A673 (cell line): ENCODE data around the gene TMA7B. TPM values are rescaled to one million over a fixed set of nuclear protein-coding genes. Genes with fewer than 3 reads are reported as not detected.
"Not testable (repeated sequence)": the region's sequence is repeated elsewhere in the genome, so short reads cannot be mapped to it uniquely, and the experiment has no call there.

Experiments
- BruUV-seq: library from RNA; stranded (reverse); fragments of 400-500 nt; replicated peaks from 2 replicates; lab custom pipeline; 2021; lab: Mats Ljungman, UMichigan
- CTCF ChIA-PET: fragments of 300-600 bp; sonication (Branson Sonifier 250); formaldehyde crosslinking; loops from one replicate; lab custom pipeline; 2022; ENCODE audit warnings: antibody characterized with exemption; lab: Charles Lee
- POLR2A ChIA-PET: fragments of 300-600 bp; sonication (Branson Sonifier 250); formaldehyde crosslinking; loops from one replicate; lab custom pipeline; 2022; ENCODE audit warnings: antibody characterized with exemption; ENCODE audit not compliant: low non-redundant PET; lab: Charles Lee
- DNase-seq: peaks from one replicate; pipeline ENCODE4 v3.0.0-alpha.2; 2015; ENCODE audit warnings: low spot score
- H3K27ac ChIP-seq: fragments of 200-600 bp; sonication (generic); 2 replicates; pipeline ENCODE4 v1.5.1; 2016; ENCODE audit warnings: mixed run types, low read depth, mild to moderate bottlenecking, mixed read lengths, antibody characterized with exemption, low read length; ENCODE audit not compliant: poor library complexity, severe bottlenecking
- H3K27me3 ChIP-seq: fragments of 200-600 bp; sonication (generic); replicated peaks from 2 replicates; pipeline ENCODE4 v1.6.1; 2017; ENCODE audit warnings: mixed run types, low read depth, mild to moderate bottlenecking, mixed read lengths, antibody characterized with exemption, low read length; ENCODE audit not compliant: insufficient read depth, poor library complexity
- H3K36me3 ChIP-seq: fragments of 200-600 bp; sonication (generic); 2 replicates; pipeline ENCODE4 v1.6.1; 2016; ENCODE audit warnings: mixed run types, mild to moderate bottlenecking, mixed read lengths, antibody characterized with exemption, low read length; ENCODE audit not compliant: insufficient read depth, poor library complexity, severe bottlenecking
- H3K4me1 ChIP-seq: fragments of 200-600 bp; sonication (generic); 2 replicates; pipeline ENCODE4 v1.6.1; 2017; ENCODE audit warnings: mixed run types, mild to moderate bottlenecking, mixed read lengths, antibody characterized with exemption, low read length; ENCODE audit not compliant: insufficient read depth, poor library complexity, severe bottlenecking
- H3K4me3 ChIP-seq: fragments of 200-600 bp; sonication (generic); 2 replicates; pipeline ENCODE4 v1.5.1; 2016; ENCODE audit warnings: low read depth, mixed run types, mild to moderate bottlenecking, mixed read lengths, low read length; ENCODE audit not compliant: poor library complexity, severe bottlenecking
- H3K9me3 ChIP-seq: fragments of 200-600 bp; sonication (generic); 2 replicates; pipeline ENCODE4 v1.6.1; 2016; ENCODE audit warnings: mixed run types, low read depth, mild to moderate bottlenecking, mixed read lengths, antibody characterized with exemption, low read length; ENCODE audit not compliant: poor library complexity, severe bottlenecking
- EZH2 ChIP-seq: fragments of 200-600 bp; sonication (generic); IDR thresholded peaks from 2 replicates; pipeline ENCODE4 v1.6.1; 2017; ENCODE audit warnings: borderline replicate concordance, low read depth, mild to moderate bottlenecking, mixed read lengths, antibody characterized with exemption, low read length; ENCODE audit not compliant: poor library complexity, severe bottlenecking
- intact Hi-C: fragments of 100-400 bp; cut with micrococcal nuclease; formaldehyde crosslinking; loops from one replicate; pipeline ENCODE4 v1.10.0; 2022; ENCODE audit not compliant: unreplicated experiment
- total RNA-seq: library from RNA; stranded (reverse); gene quantifications from 2 replicates; pipeline ENCODE4 v1.2.3, GENCODE V29; 2021
- TF ChIP-seq, protein P1 (sequence below): fragments of 300-800, 200-600 bp; sonication (generic); conservative IDR thresholded peaks from 2 replicates; pipeline ENCODE4 v1.5.1; 2017; ENCODE audit warnings: low read depth, mild to moderate bottlenecking, antibody characterized with exemption, low read length, moderate library complexity, mixed read lengths

TMA7B gene
- total RNA-seq, 1 experiment from 2014 or later = not detected

DNA sequence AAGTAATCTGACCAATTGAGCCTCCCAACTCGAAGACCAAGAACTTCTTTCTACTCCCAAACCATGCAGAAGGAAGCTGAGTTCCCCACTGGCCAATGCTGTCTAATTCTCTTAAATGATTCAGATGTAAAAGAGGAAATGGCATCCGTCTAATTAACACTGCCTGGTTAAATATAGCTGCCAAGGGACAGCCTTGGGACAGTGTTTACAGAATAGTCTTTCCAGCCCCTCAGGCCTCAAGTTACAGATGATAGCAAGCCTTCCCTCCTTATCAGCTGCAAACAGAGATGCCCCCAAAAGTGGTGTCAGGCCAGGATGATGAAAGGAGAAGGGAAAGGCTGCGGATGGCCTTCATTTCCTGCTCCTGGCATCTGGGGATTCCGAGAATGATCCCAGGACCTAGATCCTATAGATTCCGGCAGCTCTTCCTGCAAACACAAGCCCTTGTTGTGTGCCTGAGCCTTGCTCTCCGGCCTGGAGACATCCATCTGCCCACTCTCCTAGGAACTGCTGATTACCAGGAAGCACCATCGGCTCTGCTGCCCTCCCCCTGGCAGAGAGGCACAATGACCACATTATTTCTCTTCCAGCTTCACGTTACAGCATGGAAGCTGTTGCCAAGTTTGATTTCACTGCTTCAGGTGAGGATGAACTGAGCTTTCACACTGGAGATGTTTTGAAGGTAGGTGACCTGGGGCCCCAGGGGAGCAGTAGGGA, 13.5 kb upstream of the TMA7B start:
- intact Hi-C loops = no loop called here
- Histone ChIP-seq H3K27me3 (no peaks in the 10 kb centered on the region), H3K4me3 (no peak overlapping the region), H3K27ac (no peak overlapping the region), H3K36me3 (no peaks in the 10 kb centered on the region), H3K9me3 (no peaks in the 10 kb centered on the region), H3K4me1 (no peaks in the 10 kb centered on the region)
- TF ChIP-seq, protein P1, sequence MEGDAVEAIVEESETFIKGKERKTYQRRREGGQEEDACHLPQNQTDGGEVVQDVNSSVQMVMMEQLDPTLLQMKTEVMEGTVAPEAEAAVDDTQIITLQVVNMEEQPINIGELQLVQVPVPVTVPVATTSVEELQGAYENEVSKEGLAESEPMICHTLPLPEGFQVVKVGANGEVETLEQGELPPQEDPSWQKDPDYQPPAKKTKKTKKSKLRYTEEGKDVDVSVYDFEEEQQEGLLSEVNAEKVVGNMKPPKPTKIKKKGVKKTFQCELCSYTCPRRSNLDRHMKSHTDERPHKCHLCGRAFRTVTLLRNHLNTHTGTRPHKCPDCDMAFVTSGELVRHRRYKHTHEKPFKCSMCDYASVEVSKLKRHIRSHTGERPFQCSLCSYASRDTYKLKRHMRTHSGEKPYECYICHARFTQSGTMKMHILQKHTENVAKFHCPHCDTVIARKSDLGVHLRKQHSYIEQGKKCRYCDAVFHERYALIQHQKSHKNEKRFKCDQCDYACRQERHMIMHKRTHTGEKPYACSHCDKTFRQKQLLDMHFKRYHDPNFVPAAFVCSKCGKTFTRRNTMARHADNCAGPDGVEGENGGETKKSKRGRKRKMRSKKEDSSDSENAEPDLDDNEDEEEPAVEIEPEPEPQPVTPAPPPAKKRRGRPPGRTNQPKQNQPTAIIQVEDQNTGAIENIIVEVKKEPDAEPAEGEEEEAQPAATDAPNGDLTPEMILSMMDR = no peak
- no peak for TF ChIP-seq EZH2
- CTCF ChIA-PET = no interaction called here
- POLR2A ChIA-PET = no interaction called here
- DNase-seq = no peak
- no TSS peak for BruUV-seq

GRCh38 chr22:39947220-39948216, 12.7 kb upstream of the TMA7B start:
- no peaks in the 10 kb centered on the region for H3K36me3 ChIP-seq
- CTCF ChIA-PET = no interaction called here
- no peaks in the 10 kb centered on the region for H3K9me3 ChIP-seq
- DNase-seq = no peak
- H3K27ac ChIP-seq = no peak overlapping the region
- TF ChIP-seq, protein P1 = no peak
- no peak for TF ChIP-seq EZH2
- intact Hi-C loops = no loop called here
- no TSS peak for BruUV-seq
- H3K27me3 ChIP-seq = no peaks in the 10 kb centered on the region
- H3K4me3 ChIP-seq = no peak overlapping the region
- no peaks in the 10 kb centered on the region for H3K4me1 ChIP-seq
- POLR2A ChIA-PET = no interaction called here

GRCh38 chr22:39949964-39950737, 10.0 kb upstream of the TMA7B start:
- ChIA-PET POLR2A (no interaction called here), CTCF (no interaction called here)
- H3K4me3 ChIP-seq = no peak overlapping the region
- H3K27ac ChIP-seq = no peak overlapping the region
- TF ChIP-seq EZH2 = no peak
- TF ChIP-seq, protein P1 = no peak
- H3K36me3 ChIP-seq = no peaks in the 10 kb centered on the region
- BruUV-seq = no TSS peak
- no peak for DNase-seq
- intact Hi-C loops = loop anchor here (5.0 kb wide), 1 partner anchor 397 kb away; the partner anchor contains the start of gene ADSL
- H3K9me3 ChIP-seq = no peaks in the 10 kb centered on the region
- no peaks in the 10 kb centered on the region for H3K27me3 ChIP-seq
- no peaks in the 10 kb centered on the region for H3K4me1 ChIP-seq

- H3K27me3 ChIP-seq, DNase-seq, POLR2A ChIA-PET, H3K4me1 ChIP-seq, CTCF ChIA-PET, H3K4me3 ChIP-seq, H3K36me3 ChIP-seq, BruUV-seq, H3K27ac ChIP-seq, H3K9me3 ChIP-seq: not testable (repeated sequence)
- intact Hi-C loops = loop anchor here (5.0 kb wide), 1 partner anchor 396 kb away; the partner anchor contains the start of gene ADSL
Observed at GRCh38 chr22:39951603-39952293, 8.4 kb upstream of the TMA7B start.
